GM12878 (cell line): ENCODE data around the gene P2RX6. TPM values are rescaled to one million over a fixed set of nuclear protein-coding genes. Genes with fewer than 3 reads are reported as not detected.

Source experiments
- ATAC-seq: fragments of 200-7000 bp; cut with Tn5 transposase; 3 replicates; pipeline ENCODE4 v1.9.1; 2020; ENCODE audit warnings: mild to moderate bottlenecking, moderate library complexity
- BruUV-seq: library from RNA; stranded (reverse); fragments of 400-500 nt; replicated peaks from 2 replicates; lab custom pipeline; 2021; lab: Mats Ljungman, UMichigan
- CTCF ChIA-PET: fragments of 300-600 bp; sonication (Branson Sonifier 250); formaldehyde crosslinking; extraction: SDS; loops from one replicate; lab custom pipeline; 2021; ENCODE audit warnings: inconsistent platforms; lab: Yijun Ruan, JAX
- POLR2A ChIA-PET: fragments of 350-600 bp; formaldehyde crosslinking; extraction: SDS; loops from one replicate; lab custom pipeline; 2021; ENCODE audit warnings: inconsistent platforms; lab: Charles Lee
- RAD21 ChIA-PET: fragments of 300-600 bp; sonication (Branson Sonifier 250); formaldehyde crosslinking; loops from one replicate; lab custom pipeline; 2023; ENCODE audit warnings: antibody characterized with exemption; ENCODE audit not compliant: unreplicated experiment; lab: Charles Lee
- SMC1A ChIA-PET: fragments of 300-600 bp; sonication (Branson Sonifier 250); formaldehyde crosslinking; loops from one replicate; lab custom pipeline; 2023; ENCODE audit not compliant: unreplicated experiment, uncharacterized antibody; lab: Charles Lee
- DNase-seq: peaks from one replicate; pipeline ENCODE4 v3.0.0-alpha.2; 2011; ENCODE audit warnings: low read depth, low spot score
- FAIRE-seq: peaks from 3 replicates; lab custom pipeline; 2011; peaks lifted over from hg19 to GRCh38; lab: Jason Lieb, UNC
- H2AFZ ChIP-seq: 2 replicates; pipeline ENCODE4 v1.6.0; 2011; ENCODE audit warnings: low read depth, low read length, control low read depth; ENCODE audit not compliant: control insufficient read depth
- H3K27ac ChIP-seq: 2 replicates; pipeline ENCODE4 v1.5.1; 2011; ENCODE audit warnings: control low read depth; ENCODE audit not compliant: control insufficient read depth, insufficient read depth
- H3K27me3 ChIP-seq, 2 experiments: replicated peaks in 1 of 2; 2 replicates each; pipeline versions ENCODE4 v1.6.0 to v1.6.1; 2011; ENCODE audit warnings: low read length in 1 of 2; ENCODE audit not compliant: control insufficient read depth in 2 of 2, insufficient read depth in 2 of 2
- H3K36me3 ChIP-seq, 2 experiments: 2 replicates each; pipeline ENCODE4 v1.5.1; 2011; ENCODE audit warnings: low read length in 1 of 2; ENCODE audit not compliant: control insufficient read depth in 2 of 2, insufficient read depth in 2 of 2
- H3K4me1 ChIP-seq: 2 replicates; pipeline ENCODE4 v1.6.1; 2011; ENCODE audit warnings: mild to moderate bottlenecking, low read length, moderate library complexity, mixed read lengths; ENCODE audit not compliant: control insufficient read depth, insufficient read depth
- H3K4me2 ChIP-seq: 2 replicates; pipeline ENCODE4 v1.6.0; 2011; ENCODE audit warnings: control low read depth; ENCODE audit not compliant: control insufficient read depth, insufficient read depth
- H3K4me3 ChIP-seq: fragments of 200-600 bp; sonication (generic); 2 replicates; pipeline ENCODE4 v1.5.1; 2016
- H3K79me2 ChIP-seq: 2 replicates; pipeline ENCODE4 v1.6.0; 2011; ENCODE audit warnings: low read length; ENCODE audit not compliant: control insufficient read depth, insufficient read depth
- H3K9ac ChIP-seq: 2 replicates; pipeline ENCODE4 v1.8.0; 2011; ENCODE audit warnings: low read length, control low read depth, mixed read lengths; ENCODE audit not compliant: control insufficient read depth, insufficient read depth
- H3K9me3 ChIP-seq: replicated peaks from 3 replicates; pipeline ENCODE4 v1.5.1; 2011; ENCODE audit warnings: mild to moderate bottlenecking, low read length; ENCODE audit not compliant: control insufficient read depth, insufficient read depth
- H4K20me1 ChIP-seq: 2 replicates; pipeline ENCODE4 v1.6.0; 2011; ENCODE audit not compliant: control insufficient read depth, insufficient read depth
- CBX5 ChIP-seq: sonication (generic); IDR thresholded peaks from 2 replicates; pipeline ENCODE4 v1.6.1; 2016; ENCODE audit warnings: low read depth, moderate library complexity, mild to moderate bottlenecking, inconsistent platforms
- CHD1 ChIP-seq: IDR thresholded peaks from 2 replicates; pipeline ENCODE4 v1.6.1; 2012; ENCODE audit warnings: low read depth, low read length, improper control_type of control experiment
- ETV6 ChIP-seq, 2 experiments: fragments of 450-650 bp in 1 of 2; IDR thresholded peaks in 1 of 2; conservative IDR thresholded peaks in 1 of 2; 2 replicates each; pipeline ENCODE4 v1.6.1; 2014; ENCODE audit warnings: antibody characterized with exemption in 1 of 2, borderline replicate concordance in 1 of 2, low read depth in 1 of 2, mild to moderate bottlenecking in 1 of 2, moderate library complexity in 1 of 2
- EZH2 ChIP-seq: IDR thresholded peaks from 2 replicates; pipeline ENCODE4 v1.6.1; 2012; ENCODE audit warnings: low read depth, mild to moderate bottlenecking, control low read depth, inconsistent platforms, low read length, borderline replicate concordance; ENCODE audit not compliant: control insufficient read depth
- GATAD2B ChIP-seq: fragments of 450-650 bp; conservative IDR thresholded peaks from 2 replicates; pipeline ENCODE4 v1.6.1; 2017; ENCODE audit warnings: low read depth, mild to moderate bottlenecking, moderate library complexity
- JUND ChIP-seq: IDR thresholded peaks from 2 replicates; pipeline ENCODE4 v1.6.1; 2012; ENCODE audit warnings: low read depth, mild to moderate bottlenecking, low read length, improper control_type of control experiment, moderate library complexity
- NBN ChIP-seq: fragments of 450-650 bp; IDR thresholded peaks from 2 replicates; pipeline ENCODE4 v1.6.1; 2016
- PAX5 ChIP-seq: IDR thresholded peaks from 2 replicates; pipeline ENCODE4 v1.6.1; 2011; ENCODE audit warnings: low read depth, low read length, borderline replicate concordance
- PBX3 ChIP-seq: IDR thresholded peaks from 2 replicates; pipeline ENCODE4 v1.6.1; 2011; ENCODE audit warnings: mild to moderate bottlenecking, low read depth, low read length, moderate library complexity; ENCODE audit not compliant: insufficient replicate concordance
- PKNOX1 ChIP-seq: fragments of 450-650 bp; IDR thresholded peaks from 2 replicates; pipeline ENCODE4 v1.6.1; 2016; ENCODE audit warnings: mild to moderate bottlenecking
- RBBP5 ChIP-seq: fragments of 200-600 bp; sonication (generic); conservative IDR thresholded peaks from 2 replicates; pipeline ENCODE4 v1.6.1; 2016
- SMAD5 ChIP-seq: IDR thresholded peaks from 2 replicates; pipeline ENCODE4 v1.6.1; 2016; ENCODE audit warnings: antibody characterized with exemption, low read depth
- SUPT20H ChIP-seq: IDR thresholded peaks from 2 replicates; pipeline ENCODE4 v1.6.1; 2011; ENCODE audit warnings: low read depth, mild to moderate bottlenecking, low read length, moderate library complexity, borderline replicate concordance; ENCODE audit not compliant: control insufficient read depth
- SUZ12 ChIP-seq: fragments of 200-600 bp; sonication (generic); IDR thresholded peaks from one replicate; pipeline ENCODE4 v1.6.1; 2018; ENCODE audit warnings: antibody characterized with exemption, mild to moderate bottlenecking; ENCODE audit not compliant: unreplicated experiment
- ZNF207 ChIP-seq: fragments of 450-650 bp; IDR thresholded peaks from 2 replicates; pipeline ENCODE4 v1.6.1; 2014; ENCODE audit warnings: antibody characterized with exemption, mild to moderate bottlenecking, borderline replicate concordance
- ZNF622 ChIP-seq: fragments of 450-650 bp; IDR thresholded peaks from 2 replicates; pipeline ENCODE4 v1.6.1; 2017; ENCODE audit warnings: mild to moderate bottlenecking, inconsistent platforms
- whole genome bisulfite sequencing: methylation state at CpG from one replicate; pipeline ENCODE4 v1.1.6; 2016; ENCODE audit warnings: low lambda C conversion rate; ENCODE audit not compliant: insufficient replicate concordance, insufficient coverage; ENCODE audit errors: missing lambda C conversion rate; 5-methylcytosine and 5-hydroxymethylcytosine counted together
- in situ Hi-C: fragments of 300-500 bp; cut with MboI; formaldehyde crosslinking; loops from 9 replicates; pipeline ENCODE4 v1.14.3; 2018; ENCODE audit warnings: mixed read lengths
- intact Hi-C: fragments of 100-400 bp; cut with micrococcal nuclease; formaldehyde crosslinking; loops from one replicate; pipeline ENCODE4 v1.14.2; 2022; ENCODE audit not compliant: unreplicated experiment
- polyA plus RNA-seq, 11 experiments: library from polyadenylated mRNA; depleted of rRNA in 4 of 11; unstranded in 6 of 11; stranded (reverse) in 5 of 11; fragments of >200 nt; fragmentation: Nextera tagmentation in 4 of 11; fragmentation: Illumina TruSeq in 1 of 11; extraction: Ambion mirVana in 4 of 11; extraction: Trizol in 1 of 11; gene quantifications; 1 replicate in 1 of 11; 2 replicates in 10 of 11; pipeline versions ENCODE4 v1.2.1 to v1.2.3, GENCODE V29; 2011 to 2016; ENCODE audit warnings: inconsistent platforms in 2 of 11, missing spikeins in 2 of 11, low read depth in 1 of 11
- total RNA-seq, 4 experiments: library from RNA; depleted of rRNA in 3 of 4; stranded (reverse); fragments of >200 nt in 3 of 4; fragmentation: Illumina TruSeq in 1 of 4; extraction: Trizol in 1 of 4; gene quantifications; 2 replicates each; pipeline versions ENCODE4 v1.2.1 to v1.2.3, GENCODE V29; 2013 to 2021
- TF ChIP-seq, protein P1 (sequence below): fragments of 450-650 bp; IDR thresholded peaks from 2 replicates; pipeline ENCODE4 v1.6.1; 2017; ENCODE audit warnings: antibody characterized with exemption, mild to moderate bottlenecking, moderate library complexity
- TF ChIP-seq, protein P2 (sequence below): fragments of 450-650 bp; IDR thresholded peaks from 2 replicates; pipeline ENCODE4 v1.6.1; 2014; ENCODE audit warnings: mild to moderate bottlenecking

Gene P2RX6
- total and polyA plus RNA-seq, 10 of the 15 experiments (the other 5 are each of a cell fraction or from before 2014, with no cell fraction given) = 0.03 to 0.21 (median 0.07) TPM; not detected in 5

DNA sequence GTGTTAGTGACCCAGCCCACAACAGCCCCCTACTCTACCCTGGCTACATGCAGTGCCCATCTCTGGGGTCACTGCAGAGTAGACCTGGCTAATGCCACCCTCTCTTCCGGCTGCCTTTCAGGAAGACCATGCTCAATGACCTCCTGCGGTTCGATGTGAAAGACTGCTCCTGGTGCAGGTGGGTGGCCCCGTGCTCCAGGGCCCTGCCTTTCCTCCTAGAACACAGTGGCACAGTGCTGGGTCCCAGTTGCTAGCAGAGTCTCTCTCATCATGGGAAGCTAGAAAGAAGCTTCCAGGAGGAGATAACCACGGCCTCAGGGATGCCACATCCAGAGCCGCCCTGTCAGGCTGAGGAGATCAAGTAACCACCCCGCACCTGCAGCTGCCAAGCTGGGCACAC, 29.2 kb upstream of the P2RX6 start (continued):
- no peak for TF ChIP-seq ZNF207
- no peak for TF ChIP-seq NBN
- no peak for TF ChIP-seq PBX3
- TF ChIP-seq, protein P1, sequence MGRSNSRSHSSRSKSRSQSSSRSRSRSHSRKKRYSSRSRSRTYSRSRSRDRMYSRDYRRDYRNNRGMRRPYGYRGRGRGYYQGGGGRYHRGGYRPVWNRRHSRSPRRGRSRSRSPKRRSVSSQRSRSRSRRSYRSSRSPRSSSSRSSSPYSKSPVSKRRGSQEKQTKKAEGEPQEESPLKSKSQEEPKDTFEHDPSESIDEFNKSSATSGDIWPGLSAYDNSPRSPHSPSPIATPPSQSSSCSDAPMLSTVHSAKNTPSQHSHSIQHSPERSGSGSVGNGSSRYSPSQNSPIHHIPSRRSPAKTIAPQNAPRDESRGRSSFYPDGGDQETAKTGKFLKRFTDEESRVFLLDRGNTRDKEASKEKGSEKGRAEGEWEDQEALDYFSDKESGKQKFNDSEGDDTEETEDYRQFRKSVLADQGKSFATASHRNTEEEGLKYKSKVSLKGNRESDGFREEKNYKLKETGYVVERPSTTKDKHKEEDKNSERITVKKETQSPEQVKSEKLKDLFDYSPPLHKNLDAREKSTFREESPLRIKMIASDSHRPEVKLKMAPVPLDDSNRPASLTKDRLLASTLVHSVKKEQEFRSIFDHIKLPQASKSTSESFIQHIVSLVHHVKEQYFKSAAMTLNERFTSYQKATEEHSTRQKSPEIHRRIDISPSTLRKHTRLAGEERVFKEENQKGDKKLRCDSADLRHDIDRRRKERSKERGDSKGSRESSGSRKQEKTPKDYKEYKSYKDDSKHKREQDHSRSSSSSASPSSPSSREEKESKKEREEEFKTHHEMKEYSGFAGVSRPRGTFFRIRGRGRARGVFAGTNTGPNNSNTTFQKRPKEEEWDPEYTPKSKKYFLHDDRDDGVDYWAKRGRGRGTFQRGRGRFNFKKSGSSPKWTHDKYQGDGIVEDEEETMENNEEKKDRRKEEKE = no peak

GRCh38 chr22:20986365-20986764, 28.6 kb upstream of the P2RX6 start:
- Histone ChIP-seq H3K9me3 (no peaks in the 10 kb centered on the region), H2AFZ (no peak overlapping the region), H3K36me3 (0 out of 4 replicates have a peak, but pooled peaks cover 0 to 2% of the 10 kb centered on the region in 2 experiments), H3K4me2 (no peak overlapping the region), H3K4me1 (peaks cover 6% of the 10 kb centered on the region; the same call in 1 of the 2 replicates), H3K9ac (no peak overlapping the region), H4K20me1 (no peaks in the 10 kb centered on the region), H3K79me2 (peaks cover 15% of the 10 kb centered on the region), H3K27ac (no peak overlapping the region), H3K27me3 (no peaks in the 10 kb centered on the region), H3K4me3 (no peak overlapping the region)
- ChIA-PET RAD21 (no interaction called here), POLR2A (no interaction called here), SMC1A (interaction anchor here (0.6 kb wide), 1 partner anchor 33 kb away, joined by 3 read pairs; no protein-coding TSS in a partner anchor), CTCF (no interaction called here)
- DNase-seq (no peak), FAIRE-seq (no peak), ATAC-seq (no peak)
- in situ Hi-C loops (no loop called here), intact Hi-C loops (no loop called here)
- 93% methylated on average over 1 of the region's 1 CpG for WGBS
- BruUV-seq = no TSS peak
- TF ChIP-seq CBX5 (no peak), PKNOX1 (no peak), SUZ12 (no peak), PAX5 (no peak), CHD1 (no peak), ZNF622 (no peak), RBBP5 (no peak), EZH2 (no peak), JUND (no peak), SMAD5 (no peak), GATAD2B (no peak), SUPT20H (no peak), ETV6 (conservative IDR thresholded peaks at IDR 0.05 in 1 of 2, IDR thresholded peaks at IDR 0.05 in 1 of 2; ENCODE audit: borderline replicate concordance in 1 of 2, low read depth in 1 of 2) (no peak)
- TF ChIP-seq, protein P2, sequence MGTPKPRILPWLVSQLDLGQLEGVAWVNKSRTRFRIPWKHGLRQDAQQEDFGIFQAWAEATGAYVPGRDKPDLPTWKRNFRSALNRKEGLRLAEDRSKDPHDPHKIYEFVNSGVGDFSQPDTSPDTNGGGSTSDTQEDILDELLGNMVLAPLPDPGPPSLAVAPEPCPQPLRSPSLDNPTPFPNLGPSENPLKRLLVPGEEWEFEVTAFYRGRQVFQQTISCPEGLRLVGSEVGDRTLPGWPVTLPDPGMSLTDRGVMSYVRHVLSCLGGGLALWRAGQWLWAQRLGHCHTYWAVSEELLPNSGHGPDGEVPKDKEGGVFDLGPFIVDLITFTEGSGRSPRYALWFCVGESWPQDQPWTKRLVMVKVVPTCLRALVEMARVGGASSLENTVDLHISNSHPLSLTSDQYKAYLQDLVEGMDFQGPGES = no peak
